ENCODE data around the gene NPEPPS.
"Not testable (repeated sequence)": the region's sequence is repeated elsewhere in the genome, so short reads cannot be mapped to it uniquely, and the experiment has no call there.

DNA sequence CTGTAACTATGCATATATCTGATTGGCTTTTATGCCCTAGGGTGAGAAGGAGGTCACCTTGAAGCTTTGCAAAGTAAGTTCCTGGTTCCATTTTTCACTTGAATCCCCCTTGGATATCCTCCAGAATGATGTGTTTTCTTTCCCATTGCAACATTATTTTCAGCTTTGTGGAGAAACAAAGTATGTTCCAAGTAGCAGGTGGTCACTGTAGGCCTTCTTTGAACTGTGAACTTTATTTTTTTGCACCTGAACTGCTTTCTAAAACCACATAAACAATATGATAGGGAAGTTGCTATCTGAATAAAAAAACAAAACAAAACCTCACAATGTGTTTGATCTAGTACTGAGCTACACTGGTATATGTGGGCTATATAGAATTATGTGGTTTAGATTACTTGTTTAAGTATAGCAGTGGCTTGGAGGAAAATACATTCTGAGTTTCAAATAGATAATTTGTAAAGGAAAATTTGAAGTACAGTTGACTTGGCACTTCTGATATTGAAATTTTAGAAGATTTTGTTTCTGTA, 29.7 kb downstream of the NPEPPS start:
- TF ChIP-seq POLR2A (IDR thresholded peaks at IDR 0.05; ENCODE audit: low read length); GATA1 (IDR thresholded peaks at IDR 0.05; ENCODE audit: low read depth, low read length): not testable (repeated sequence)
